HepG2 (cell line): ENCODE results near the gene ZNF148.

ENCODE experiments used
- FIP1L1 ChIP-seq: fragments of 200-400 bp; formaldehyde crosslinking; IDR thresholded peaks from 2 replicates; pipeline ENCODE4 v1.6.1; 2018; ENCODE audit warnings: low read depth, mild to moderate bottlenecking, low read length, moderate library complexity, borderline replicate concordance; ENCODE audit not compliant: insufficient read depth
- GATAD2A ChIP-seq: IDR thresholded peaks from 2 replicates; pipeline ENCODE4 v1.6.1; 2016
- ISX ChIP-seq: sonication (generic); formaldehyde crosslinking; conservative IDR thresholded peaks from 2 replicates; pipeline ENCODE4 v1.5.0; 2020; ENCODE audit warnings: missing genetic modification reagents
- ZSCAN9 ChIP-seq: IDR thresholded peaks from 2 replicates; pipeline ENCODE4 v1.6.1; 2016; ENCODE audit warnings: borderline replicate concordance
- TF ChIP-seq, protein P1 (sequence below): sonication (generic); formaldehyde crosslinking; IDR thresholded peaks from 2 replicates; pipeline ENCODE4 v1.4.0; 2020; ENCODE audit warnings: missing genetic modification reagents, borderline replicate concordance

DNA sequence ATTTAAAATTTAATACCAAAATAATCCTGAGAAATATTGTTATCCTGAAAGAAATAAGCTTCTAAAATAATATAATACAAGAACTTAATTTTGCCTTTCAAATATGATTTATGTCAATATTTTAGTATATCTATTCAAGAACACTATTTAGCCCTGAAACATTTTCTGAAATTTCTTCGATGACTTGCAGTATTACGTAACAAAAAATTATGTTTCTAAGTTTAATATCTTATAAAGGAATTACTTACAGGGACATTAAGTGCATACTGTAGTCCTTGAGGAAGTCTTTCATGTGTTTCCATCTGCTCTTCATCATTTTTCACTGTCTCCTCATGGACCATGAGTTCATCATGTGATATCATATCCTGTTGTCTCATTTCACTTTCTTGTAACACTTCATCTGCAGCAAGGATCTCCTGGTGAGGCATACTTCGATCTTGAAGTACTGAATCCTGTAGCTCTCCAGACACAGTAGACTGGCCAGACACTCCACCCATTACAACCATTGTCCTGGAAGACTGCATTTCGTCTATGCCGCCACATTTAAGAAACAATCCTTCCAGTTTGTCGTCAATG is 62.0 kb downstream of the ZNF148 start:
- TF ChIP-seq FIP1L1: no peak
- TF ChIP-seq ZSCAN9 (CRISPR knock-in tag): no peak
- TF ChIP-seq GATAD2A (CRISPR knock-in tag): no peak
- TF ChIP-seq ISX (CRISPR knock-in tag): no peak
- TF ChIP-seq, protein P1, sequence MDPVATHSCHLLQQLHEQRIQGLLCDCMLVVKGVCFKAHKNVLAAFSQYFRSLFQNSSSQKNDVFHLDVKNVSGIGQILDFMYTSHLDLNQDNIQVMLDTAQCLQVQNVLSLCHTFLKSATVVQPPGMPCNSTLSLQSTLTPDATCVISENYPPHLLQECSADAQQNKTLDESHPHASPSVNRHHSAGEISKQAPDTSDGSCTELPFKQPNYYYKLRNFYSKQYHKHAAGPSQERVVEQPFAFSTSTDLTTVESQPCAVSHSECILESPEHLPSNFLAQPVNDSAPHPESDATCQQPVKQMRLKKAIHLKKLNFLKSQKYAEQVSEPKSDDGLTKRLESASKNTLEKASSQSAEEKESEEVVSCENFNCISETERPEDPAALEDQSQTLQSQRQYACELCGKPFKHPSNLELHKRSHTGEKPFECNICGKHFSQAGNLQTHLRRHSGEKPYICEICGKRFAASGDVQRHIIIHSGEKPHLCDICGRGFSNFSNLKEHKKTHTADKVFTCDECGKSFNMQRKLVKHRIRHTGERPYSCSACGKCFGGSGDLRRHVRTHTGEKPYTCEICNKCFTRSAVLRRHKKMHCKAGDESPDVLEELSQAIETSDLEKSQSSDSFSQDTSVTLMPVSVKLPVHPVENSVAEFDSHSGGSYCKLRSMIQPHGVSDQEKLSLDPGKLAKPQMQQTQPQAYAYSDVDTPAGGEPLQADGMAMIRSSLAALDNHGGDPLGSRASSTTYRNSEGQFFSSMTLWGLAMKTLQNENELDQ (CRISPR knock-in tag): no peak
